NCI-H1092 (cell line): Measurements from ENCODE around the gene SAGE1.
"Not testable (repeated sequence)": the region's sequence is repeated elsewhere in the genome, so short reads cannot be mapped to it uniquely, and the experiment has no call there.

Source experiments
- DNase-seq: peaks from one replicate; lab custom pipeline; 2025; lab: John Stamatoyannopoulos, UW

SAGE1 gene

GRCh38 chrX:135893294-135893817 is at the start of gene SAGE1, which contains the start of gene CT45A10:
TSS of gene SAGE1 (plus strand) at chrX:135893716. CDS start at chrX:135896243, 2,527 bp downstream.
TSS of gene CT45A10 (minus strand) at chrX:135893444. CDS start at chrX:135885344, 8,100 bp downstream.
- no peak for DNase-seq

- DNase-seq = not testable (repeated sequence)
Observed at GRCh38 chrX:135854438-135854837, 39.1 kb upstream of the SAGE1 start, which contains the start of gene CT45A8. TSS of gene CT45A8 (minus strand) at chrX:135854538. CDS start at chrX:135850783, 3,755 bp downstream.

- not testable (repeated sequence) for DNase-seq
Observed at GRCh38 chrX:135871712-135872111, 21.8 kb upstream of the SAGE1 start, which contains the start of gene CT45A9. TSS of gene CT45A9 (minus strand) at chrX:135871812. CDS start at chrX:135868061, 3,751 bp downstream.

- not testable (repeated sequence) for DNase-seq
Observed at GRCh38 chrX:135882741-135883140, 10.8 kb upstream of the SAGE1 start.

GRCh38 chrX:135888230-135888629 is 5.3 kb upstream of the SAGE1 start:
- not testable (repeated sequence) for DNase-seq

- DNase-seq = not testable (repeated sequence)
Observed at GRCh38 chrX:135888976-135889375, 4.5 kb upstream of the SAGE1 start.

GRCh38 chrX:135890087-135890585 is 3.4 kb upstream of the SAGE1 start:
- DNase-seq = no peak

GRCh38 chrX:135892781-135893180 is 735 bp upstream of the SAGE1 start:
- no peak for DNase-seq

- DNase-seq = no peak
Observed at GRCh38 chrX:135910251-135910650, 16.7 kb downstream of the SAGE1 start.

- DNase-seq = no peak
Observed at GRCh38 chrX:135914404-135914803, 20.9 kb downstream of the SAGE1 start.

GRCh38 chrX:135920516-135920915 is 27.0 kb downstream of the SAGE1 start:
- not testable (repeated sequence) for DNase-seq

GRCh38 chrX:135923353-135923752 is 29.8 kb downstream of the SAGE1 start:
- no peak for DNase-seq

GRCh38 chrX:135927897-135928296 is 34.4 kb downstream of the SAGE1 start:
- no peak for DNase-seq

GRCh38 chrX:135931644-135932487 is 38.4 kb downstream of the SAGE1 start:
- DNase-seq = peak; percentile 32

GRCh38 chrX:135944486-135944885 is 51.0 kb downstream of the SAGE1 start:
- no peak for DNase-seq

- DNase-seq = no peak
Observed at GRCh38 chrX:135951291-135951690, 57.8 kb downstream of the SAGE1 start.
